GM12864 (cell line): ENCODE measurements around the gene XPO4.

Experiments used
- DNase-seq: peaks from one replicate; pipeline ENCODE4 v3.0.0-alpha.2; 2011; ENCODE audit warnings: low read depth
- H3K4me3 ChIP-seq: 2 replicates; pipeline ENCODE4 v1.5.1; 2011; ENCODE audit warnings: mild to moderate bottlenecking, low read depth, low read length, control low read depth
- CTCF ChIP-seq: IDR thresholded peaks from 2 replicates; pipeline ENCODE4 v1.5.1; 2011; ENCODE audit warnings: low read depth, mild to moderate bottlenecking, moderate library complexity, low read length, control low read depth, inconsistent platforms; ENCODE audit errors: missing control alignments

XPO4 gene

GRCh38 chr13:20847296-20847695 lies 55.2 kb downstream of the XPO4 start:
- H3K4me3 ChIP-seq = no peak overlapping the region
- no peak for DNase-seq
- no peak for TF ChIP-seq CTCF

- DNase-seq = no peak
- TF ChIP-seq CTCF = no peak
These were observed 59.4 kb downstream of the XPO4 start for GRCh38 chr13:20843166-20843565.

GRCh38 chr13:20840568-20840967 lies 62.0 kb downstream of the XPO4 start:
- H3K4me3 ChIP-seq = no peak overlapping the region
- no peak for TF ChIP-seq CTCF
- no peak for DNase-seq

More at GRCh38 chr13:20843166-20843565, 59.4 kb downstream of the XPO4 start:
- no peak overlapping the region for H3K4me3 ChIP-seq

GRCh38 chr13:20833900-20834679 lies 68.5 kb downstream of the XPO4 start:
- TF ChIP-seq CTCF = no peak
- H3K4me3 ChIP-seq = no peak overlapping the region
- DNase-seq = no peak

GRCh38 chr13:20832861-20833260 lies 69.7 kb downstream of the XPO4 start:
- H3K4me3 ChIP-seq = no peak overlapping the region
- no peak for TF ChIP-seq CTCF
- no peak for DNase-seq

GRCh38 chr13:20831933-20832332 lies 70.6 kb downstream of the XPO4 start:
- no peak for TF ChIP-seq CTCF
- no peak overlapping the region for H3K4me3 ChIP-seq
- DNase-seq = no peak

GRCh38 chr13:20831254-20831653 lies 71.3 kb downstream of the XPO4 start:
- TF ChIP-seq CTCF = no peak
- no peak for DNase-seq
- H3K4me3 ChIP-seq = no peak overlapping the region
